Heart left ventricle (tissue), 13 donors: ENCODE data around the gene TEX9.

Experiments used
- CTCF ChIP-seq, 12 donors: fragments of 200-600 bp; sonication (generic) in 4 of 12; IDR thresholded peaks; one replicate each; pipeline versions ENCODE4 v1.5.0 to v1.8.0; 2018 to 2022; ENCODE audit warnings: antibody characterized with exemption in 12 of 12, mild to moderate bottlenecking in 5 of 12
- POLR2A ChIP-seq, 2 donors: fragments of 450-650 bp; IDR thresholded peaks; one replicate each; pipeline ENCODE4 v1.6.1; 2017; ENCODE audit warnings: antibody characterized with exemption in 2 of 2, mild to moderate bottlenecking in 2 of 2, moderate library complexity in 2 of 2
- donor health status: ischemic (EF 13 %, LVEDD 7.1; RV severe dilation, severe dysfunction).
- donor health status: DM: no; HTN: yes; CAD: no.
- donor health status: DM: no; HTN: no; CAD: no.
- donor health status: ischemic (EF 25% LVEDD 6.9; RV normal size, moderate dysfunction).
- donor health status: ischemic (EF 25% LVEDD 5.7; RV mildly dilated, moderate dysfunction).
- donor health status: ischemic (EF 35%, LVEDD 5.7; RV mildly dilated, moderate dysfunction).
- donor health status: nonischemic (EF 11% LVEDD 7.7; RV severe dilation, severe dysfunction).
- donor health status: DM: yes; HTN: yes; CAD: no.
- donor health status: PGD.
- donor health status: ischemic (EF 29% LVEDD 5.4; RV normal size, mild dysfunction).
- donor health status: nonischemic (EF 23%, LVEDD 6.1; RV moderate dilation, normal function).

GRCh38 chr15:56410721-56411120 is 45.5 kb downstream of the TEX9 start:
- TF ChIP-seq CTCF (IDR thresholded peaks at IDR 0.05) (no peak), POLR2A (IDR thresholded peaks at IDR 0.05) (no peak)
